ENCODE measurements around the gene TMEM41B.
"Not testable (repeated sequence)": the region's sequence is repeated elsewhere in the genome, so short reads cannot be mapped to it uniquely, and the experiment has no call there.

The TMEM41B gene

DNA sequence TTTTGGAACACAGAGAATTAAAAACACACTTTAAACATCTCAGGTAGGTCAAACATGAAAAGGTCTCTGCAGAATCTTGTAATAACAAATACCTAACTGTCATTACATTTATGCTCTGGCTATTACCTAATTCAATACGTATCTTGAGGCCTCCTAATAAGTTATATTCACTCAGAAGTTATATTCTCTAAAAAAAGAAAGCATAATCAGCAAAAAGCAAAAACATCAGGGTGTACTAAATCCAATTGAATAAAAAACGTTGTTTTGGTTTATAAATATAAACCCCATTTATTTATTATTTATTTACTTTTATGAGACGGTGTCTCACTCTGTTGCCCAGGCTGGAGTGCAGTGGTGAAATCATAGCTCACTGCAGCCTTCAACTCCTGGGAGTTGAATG lies 10.2 kb downstream of the TMEM41B start:
- DNase-seq (ENCODE audit: low read depth): no peak

DNA sequence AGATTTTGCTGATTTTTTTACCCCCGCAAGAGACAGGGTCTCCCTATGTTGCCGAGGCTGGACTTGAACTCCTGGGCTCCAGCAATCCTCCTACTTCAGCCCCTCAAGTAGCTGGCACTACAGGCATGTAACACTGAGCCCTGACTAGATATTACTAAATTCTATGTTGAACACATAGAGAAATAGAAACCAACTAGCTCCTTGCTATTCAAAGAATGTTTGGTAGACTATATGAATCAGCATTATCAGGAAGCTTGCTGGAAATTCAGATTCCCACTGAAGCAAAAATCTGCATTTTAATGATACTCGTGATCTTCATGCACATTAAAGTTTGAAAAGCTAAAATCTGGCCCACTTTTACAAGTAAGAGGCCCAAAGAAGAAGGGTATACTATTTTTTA lies 11.9 kb downstream of the TMEM41B start:
- DNase-seq (ENCODE audit: low read depth): no peak

DNA sequence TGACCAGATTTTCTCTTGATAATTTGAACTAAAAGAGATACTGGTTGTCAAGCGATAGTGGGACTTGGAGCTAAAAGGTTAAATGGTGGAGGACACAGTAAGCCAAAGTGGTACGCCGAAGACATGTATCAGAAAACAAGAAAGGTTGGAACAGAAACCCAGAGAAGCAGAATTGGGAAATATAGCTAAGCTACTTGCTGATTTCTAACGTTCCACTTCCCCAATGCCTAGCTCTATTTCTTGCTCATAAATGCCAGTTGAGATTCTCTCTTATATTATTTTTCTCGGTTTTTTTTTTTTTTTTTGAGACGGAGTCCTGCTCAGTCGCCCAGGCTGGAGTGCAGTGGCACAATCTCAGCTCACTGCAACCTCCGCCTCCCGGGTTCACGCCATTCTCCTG lies 12.7 kb downstream of the TMEM41B start:
- DNase-seq (ENCODE audit: low read depth): no peak

DNA sequence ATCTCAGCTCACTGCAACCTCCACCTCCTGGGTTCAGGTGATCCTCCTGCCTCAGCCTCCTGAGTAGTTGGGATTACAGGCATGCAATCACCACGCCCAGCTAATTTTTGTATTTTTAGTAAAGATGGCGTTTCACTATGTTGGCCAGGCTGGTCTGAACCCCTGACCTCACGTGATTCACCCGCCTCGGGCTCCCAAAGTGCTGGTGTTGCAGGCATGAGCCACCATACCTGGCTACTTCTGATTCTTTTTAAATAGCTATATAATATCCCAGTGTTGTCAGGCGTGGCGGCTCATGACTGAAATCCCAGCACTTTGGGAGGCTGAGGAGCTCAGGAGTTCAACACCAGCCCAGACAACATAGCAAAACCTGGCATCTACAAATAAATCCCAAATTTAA lies 20.7 kb downstream of the TMEM41B start:
- DNase-seq (ENCODE audit: low read depth): no peak

DNA sequence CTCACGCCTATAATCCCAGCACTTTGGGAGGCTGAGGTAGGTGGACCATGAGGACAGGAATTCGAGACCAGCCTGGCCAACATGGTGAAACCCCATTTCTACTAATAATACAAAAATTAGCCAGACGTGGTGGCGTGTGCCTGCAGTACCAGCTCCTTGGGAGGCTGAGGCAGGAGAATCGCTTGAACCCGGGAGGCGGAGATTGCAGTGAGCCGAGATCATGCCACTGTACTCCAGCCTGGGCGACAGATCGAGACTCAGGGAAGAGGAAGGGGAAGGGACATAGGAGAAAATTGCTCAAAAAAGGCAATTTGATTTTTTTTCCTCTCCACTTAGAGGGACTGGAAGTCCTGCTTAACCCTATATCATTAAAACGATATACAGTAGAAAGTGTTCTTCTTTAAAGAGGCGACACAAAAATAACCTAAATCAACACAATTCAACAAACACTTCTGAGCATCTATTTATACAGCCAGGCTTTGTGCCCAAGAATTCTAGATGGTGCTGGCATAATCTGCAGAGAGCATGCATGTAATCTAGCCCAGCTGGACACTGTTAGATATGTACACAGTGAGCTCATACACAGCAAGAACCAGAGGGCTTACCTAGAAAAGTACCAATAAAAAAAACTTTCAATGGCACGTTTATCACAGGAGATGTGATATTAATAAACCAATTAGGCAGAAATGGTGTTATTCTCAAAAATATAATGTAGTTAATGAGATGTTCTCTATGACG lies 28.4 kb downstream of the TMEM41B start:
- peak; percentile 34 for DNase-seq (ENCODE audit: low read depth)

DNA sequence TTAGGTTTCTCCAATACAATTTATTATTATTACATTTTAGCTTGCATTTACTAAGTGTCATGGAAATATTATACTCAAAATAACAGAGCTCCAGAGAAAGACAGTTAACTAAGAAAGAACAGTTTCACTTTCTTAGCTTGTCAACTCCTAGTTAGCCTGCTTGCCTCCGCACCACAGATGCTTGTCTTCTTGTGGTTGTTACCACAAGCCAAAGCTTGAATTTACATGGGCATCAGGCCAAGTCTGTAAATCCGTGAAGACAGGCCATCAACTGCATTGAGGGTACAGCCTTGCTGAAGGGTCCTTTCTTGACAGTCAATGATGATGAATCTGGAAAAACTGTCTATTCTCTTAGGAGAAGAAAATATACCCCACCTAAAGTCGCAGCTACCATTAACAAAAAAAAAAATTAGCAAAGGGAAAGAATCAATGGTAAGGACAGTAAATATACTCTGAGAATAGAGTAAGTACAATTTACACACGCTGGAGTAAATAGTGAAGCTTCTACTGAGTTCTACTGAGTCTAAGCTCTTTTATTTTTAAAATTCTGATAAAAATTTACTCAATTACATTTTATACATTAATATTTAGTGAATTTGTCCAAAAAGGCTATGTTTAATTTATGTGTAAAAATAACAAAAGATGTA lies 33.6 kb downstream of the TMEM41B start:
- DNase-seq (ENCODE audit: low read depth): peak; percentile 37

DNA sequence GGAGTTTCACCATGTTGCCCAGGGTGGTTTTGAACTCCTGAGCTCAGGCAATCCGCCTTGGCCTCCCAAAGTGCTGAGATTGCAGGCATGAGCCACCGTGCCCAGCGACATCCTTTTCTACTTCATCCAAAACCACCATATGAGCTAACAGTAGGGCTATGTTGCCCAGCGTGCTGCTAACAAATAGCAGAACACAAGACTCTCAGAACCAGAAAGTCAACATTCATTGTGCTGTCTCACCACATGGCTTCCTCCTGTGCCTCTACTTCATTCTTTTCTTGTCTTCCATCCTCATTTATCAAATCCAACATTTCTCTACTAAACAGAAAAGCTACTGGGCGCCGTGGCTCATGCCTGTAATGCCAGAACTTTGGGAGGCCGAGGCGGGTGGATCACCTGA lies 37.2 kb downstream of the TMEM41B start:
- DNase-seq (ENCODE audit: low read depth): no peak

DNA sequence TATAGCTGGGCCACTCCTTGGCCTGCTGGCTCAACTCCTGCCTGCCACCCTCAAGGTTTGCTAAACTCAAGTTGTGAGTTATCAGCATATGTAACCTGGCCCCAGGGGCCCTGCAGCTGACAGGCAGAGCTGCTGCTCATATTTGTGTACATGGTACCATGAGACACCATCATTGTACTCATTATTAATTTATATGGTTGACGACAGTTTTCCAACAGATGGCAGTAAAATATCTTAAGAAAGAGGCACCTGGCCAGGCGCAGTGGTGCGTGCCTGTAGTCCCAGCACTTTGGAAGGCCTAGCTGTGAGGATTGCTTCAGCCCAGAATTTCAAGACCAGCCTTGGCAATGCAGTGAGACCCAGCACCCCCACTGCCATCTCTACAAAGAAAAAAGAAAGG lies 37.8 kb downstream of the TMEM41B start:
- DNase-seq (ENCODE audit: low read depth): no peak

DNA sequence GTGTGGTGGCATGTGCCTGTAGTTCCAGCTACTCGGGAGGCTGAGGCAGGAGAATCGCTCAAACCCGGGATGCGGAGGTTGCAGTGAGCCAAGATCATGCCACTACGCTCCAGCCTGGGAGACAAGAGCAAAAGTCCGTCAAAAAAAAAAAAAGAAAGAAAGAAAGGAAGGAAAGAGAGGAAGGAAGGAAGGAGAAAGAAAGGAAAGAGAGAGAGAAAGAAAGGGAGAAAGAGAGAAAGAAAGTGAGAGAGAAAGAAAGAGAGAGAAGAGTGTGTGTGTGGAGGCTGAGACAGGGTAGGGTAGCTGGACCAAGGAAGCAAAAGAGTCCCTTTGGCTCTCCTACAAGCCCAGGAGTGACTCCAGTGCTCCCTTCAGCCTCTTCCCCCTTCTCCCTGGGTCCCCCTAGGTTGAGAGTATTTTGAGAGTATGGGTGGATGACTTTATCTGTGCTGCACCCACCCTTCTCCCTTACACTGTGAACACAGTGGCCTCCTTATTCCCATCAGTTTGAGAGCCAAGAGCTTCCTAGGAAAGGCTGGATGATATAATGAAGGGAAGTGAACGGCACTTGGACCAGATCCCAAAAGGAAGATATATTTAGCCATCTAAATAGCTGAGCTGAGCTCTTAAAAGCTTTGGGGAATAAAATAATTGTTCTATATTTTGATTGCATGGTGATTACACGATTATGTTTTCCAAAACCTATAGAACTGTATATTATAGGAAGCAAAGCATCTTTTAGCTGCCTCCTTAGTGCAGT lies 39.7 kb downstream of the TMEM41B start:
- no peak for DNase-seq (ENCODE audit: low read depth)

DNA sequence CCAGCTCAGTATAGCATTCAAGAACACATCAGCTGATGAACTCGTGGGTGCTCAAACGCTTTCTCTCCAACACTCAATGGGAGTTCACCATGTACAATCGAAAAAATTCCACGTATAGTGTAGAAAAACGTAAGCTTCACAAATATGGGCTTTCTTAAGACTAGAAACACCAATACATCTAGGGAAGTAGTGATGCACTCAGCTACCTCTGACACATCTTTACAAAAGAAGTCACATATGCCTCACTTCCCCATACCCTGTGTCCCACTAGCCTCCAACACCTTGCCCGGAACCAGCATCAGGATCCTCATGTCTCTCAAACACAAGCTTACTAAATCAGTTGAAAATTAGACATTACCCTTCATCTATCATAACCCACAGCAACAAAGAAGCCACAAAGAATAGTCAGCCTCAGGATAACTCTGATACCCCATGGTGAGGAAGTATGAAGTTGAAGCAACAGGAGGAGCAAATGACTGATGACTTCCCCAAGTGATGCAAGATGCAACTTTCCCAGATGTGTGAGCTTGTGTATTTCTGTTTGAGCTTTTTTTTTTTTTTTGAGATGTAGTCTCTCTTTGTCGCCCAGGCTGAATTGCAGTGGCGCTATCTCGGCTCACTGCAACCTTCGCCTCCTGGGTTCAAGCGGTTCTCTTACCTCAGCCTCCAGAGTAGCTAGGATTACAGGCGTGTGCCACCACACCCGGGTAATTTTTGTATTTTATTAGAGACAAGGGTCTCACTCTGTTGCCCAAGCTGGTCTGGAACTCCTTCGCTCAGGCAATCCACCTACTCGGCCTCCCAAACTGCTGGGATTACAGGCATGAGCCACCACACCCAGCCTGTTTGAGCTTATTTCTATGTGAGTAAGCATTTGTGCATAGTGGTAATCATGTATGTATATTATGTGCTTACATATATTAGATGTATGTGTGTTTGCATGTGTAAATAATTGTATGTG lies 40.7 kb downstream of the TMEM41B start:
- DNase-seq (ENCODE audit: low read depth): peak; percentile 44

DNA sequence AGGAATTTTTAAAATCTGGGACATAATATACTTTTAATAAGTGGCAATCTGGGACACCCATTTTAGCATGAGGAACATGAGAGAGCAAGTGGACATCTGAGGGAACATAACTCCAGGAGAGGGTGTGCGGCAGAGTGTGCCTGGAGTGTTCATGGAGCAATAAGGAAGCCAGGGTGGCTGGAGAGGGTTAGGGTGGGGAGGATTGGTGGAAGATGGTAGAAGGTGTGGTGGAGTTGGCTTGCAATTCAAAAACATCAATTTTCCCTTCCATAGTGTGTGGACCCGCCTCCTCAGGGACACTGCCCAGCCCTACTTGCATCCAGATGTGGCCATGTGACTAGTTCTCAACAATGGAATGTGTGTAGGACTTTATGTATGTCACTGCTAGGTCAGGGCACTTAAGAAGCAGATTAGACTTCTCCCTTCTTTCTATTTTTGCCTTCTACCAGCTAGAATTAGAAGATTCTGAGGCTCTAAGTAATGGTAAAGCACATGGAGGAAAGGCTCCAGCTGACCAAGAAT lies 44.8 kb downstream of the TMEM41B start:
- peak; percentile 24 for DNase-seq (ENCODE audit: low read depth)

DNA sequence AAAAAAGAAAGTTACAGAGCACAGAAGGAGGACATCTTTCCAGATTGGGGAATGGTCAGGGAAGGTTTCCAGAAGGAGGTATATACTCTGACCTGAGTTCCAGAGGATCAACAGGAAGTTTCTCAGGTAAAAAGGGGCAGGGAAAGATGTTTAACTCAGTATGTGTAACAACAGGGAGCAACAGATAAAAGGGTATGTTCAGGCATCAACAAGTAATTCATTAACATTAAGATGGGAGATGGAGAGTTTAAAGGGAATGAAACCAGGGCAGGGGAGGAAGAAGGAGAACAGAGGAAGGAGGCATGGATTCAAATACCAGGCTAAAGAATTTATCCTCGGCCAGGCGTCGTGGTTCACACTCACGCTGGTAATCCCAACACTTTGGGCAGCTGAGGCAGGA lies 46.7 kb downstream of the TMEM41B start:
- no peak for DNase-seq (ENCODE audit: low read depth)

DNA sequence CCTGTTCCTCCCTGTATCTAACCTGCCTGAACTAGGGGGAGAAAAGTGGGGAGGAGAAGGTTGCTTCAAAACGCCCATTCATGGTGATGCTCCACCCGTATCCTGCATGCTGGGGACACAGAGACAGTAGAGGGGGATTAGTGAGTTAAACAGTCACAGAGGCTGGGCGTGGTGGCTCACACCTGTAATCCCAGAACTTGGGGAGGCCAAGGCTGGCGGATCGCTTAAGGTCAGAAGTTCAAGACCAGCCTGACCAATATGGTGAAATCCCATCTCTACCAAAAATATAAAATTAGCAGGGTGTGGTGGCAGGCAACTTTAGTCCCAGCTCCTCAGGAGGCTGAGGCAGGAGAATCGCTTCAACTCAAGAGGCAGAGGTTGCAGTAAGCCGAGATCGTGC lies 47.5 kb downstream of the TMEM41B start:
- DNase-seq (ENCODE audit: low read depth): no peak

DNA sequence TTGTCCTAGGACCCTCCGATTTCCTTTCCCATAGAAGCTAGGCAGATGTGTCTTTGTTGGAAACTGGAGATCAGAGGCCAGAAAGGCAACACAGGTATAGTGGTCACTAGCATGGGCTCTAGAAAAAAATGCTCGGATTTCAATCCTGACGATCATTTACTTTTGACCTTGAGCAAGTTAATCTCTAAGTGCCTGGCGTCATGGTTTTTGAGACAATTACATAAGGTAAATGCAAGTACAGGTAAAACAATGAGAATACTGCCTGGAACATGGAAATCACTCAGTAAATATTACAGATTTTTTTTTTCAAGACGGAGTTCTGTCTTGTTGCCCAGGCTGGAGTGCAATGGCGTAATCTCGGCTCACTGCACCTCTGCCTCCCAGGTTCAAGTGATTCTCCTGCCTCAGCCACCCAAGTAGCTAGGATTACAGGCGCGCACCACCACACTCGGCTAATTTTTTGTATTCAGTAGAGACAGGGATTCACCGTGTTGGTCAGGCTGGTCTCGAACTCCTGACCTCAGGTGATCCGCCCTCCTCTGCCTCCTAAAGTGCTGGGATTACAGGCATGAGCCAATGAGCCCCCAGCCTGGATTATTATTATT lies 48.2 kb downstream of the TMEM41B start:
- no peak for DNase-seq (ENCODE audit: low read depth)

DNA sequence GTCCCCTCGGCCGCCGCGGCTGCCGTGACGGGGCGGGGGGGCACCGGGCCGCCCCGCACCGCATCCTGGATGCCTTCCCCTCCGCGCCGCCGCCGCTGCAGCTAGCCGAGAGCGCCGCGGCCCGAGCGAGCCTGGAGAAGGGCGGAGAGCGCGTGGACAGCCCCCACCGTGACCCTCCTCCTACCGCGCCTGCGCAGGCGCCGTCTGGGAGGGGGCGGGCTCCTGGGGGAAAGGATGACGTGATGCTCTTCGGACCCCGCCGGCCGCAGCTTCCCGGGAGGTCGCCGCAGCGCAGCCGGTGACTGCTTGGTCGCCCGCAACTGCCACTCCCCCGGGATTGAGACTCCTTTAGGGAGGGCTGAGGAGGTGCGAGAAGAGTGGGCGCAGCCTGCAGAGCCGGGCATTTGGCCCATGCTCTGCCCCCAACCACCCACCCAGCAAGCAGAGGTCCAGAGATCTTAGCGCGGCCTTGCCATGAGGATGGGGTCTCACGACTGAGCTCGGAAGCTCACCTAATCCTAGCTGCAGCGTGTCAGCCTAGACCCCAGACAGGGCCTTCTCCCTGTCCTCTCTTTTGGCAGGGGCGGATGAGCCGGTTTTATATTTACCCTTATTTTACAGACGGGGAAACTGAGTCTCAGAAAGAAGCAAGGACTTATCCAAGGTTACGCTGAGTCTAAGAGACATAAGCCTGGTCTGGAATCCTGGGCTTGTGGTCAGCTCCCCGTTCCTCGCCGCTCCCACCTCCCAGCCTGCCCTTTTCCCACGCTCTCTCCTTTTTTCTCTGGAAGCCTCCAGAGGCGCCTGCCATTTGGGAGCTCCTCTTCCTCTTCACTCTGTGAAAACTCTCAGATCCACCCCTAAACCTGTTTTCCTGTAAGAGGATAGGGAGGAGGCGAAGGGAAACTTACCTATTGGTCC lies 48.9 kb downstream of the TMEM41B start, which contains the start of gene DENND5A:
Gene DENND5A (minus strand): TSS at position 140 of the 921 bp plus-strand sequence. CDS start 281 bp downstream, outside the sequence.
- DNase-seq (ENCODE audit: low read depth): peak; percentile 83

DNA sequence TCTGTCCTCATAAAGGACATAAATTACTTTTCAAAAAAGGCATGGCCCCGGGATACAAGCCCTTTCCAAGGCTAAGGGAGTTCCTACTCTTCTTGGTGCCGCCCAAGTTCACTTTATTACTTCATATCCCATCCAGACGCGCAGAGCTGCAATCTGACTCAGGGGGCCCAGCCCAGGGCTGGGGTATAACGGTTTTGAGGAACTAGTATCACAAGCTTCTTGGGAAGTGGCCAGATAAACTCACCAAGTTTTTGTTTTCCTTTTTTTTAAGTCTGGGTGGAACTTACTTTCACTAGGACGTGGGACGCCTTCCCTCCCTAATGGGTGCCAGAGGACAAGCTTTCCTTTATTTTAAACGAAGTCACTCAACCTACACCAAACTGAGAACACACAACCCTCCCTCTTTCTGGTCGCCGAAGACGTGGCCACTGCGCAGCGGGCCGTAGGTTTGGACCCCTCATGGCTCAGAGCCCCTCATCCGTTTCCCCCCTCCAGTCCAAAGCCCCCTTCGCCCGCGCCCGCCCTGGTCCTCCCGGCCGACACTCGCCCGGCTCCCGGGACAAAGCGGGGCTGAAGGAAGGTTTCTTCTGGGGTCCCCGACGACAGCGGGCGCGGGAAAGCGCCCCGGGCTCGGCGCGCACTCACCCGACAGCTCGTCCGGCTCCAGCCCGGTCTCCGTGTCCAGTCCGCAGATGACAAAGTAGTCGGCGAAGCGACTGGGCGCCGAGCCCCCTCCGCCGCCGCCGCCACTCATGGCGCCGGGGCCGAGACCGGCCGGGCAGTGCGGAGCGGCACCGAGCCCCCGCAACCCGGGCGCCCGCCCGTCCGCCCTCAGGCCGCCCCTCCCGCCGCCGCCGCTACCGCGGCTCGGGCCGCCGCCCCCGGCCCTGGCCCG lies 49.8 kb downstream of the TMEM41B start:
- DNase-seq (ENCODE audit: low read depth): peak; percentile 78

DNA sequence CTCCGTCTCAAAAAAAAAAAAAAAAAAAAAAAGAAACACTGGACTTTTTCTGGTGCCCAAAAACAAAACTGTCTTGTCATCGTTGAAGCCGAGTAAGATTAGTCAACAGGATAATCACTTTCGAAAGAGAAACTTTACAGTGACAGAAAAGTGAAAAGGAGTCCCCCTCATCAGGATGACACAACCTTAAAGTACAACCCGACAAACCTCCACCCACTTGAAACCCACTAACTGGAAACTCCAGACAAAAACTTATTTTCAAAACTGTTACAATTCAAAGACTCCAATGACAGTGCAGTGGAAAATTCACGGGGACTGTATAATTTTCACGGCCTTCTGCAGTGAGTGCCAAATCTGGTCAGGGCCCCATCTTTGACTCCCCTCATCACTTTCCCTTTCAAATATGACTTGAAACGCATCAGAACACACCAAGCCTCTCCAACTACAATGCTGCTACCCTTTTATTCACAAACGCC lies 50.5 kb downstream of the TMEM41B start:
- DNase-seq (ENCODE audit: low read depth): peak; percentile 43

DNA sequence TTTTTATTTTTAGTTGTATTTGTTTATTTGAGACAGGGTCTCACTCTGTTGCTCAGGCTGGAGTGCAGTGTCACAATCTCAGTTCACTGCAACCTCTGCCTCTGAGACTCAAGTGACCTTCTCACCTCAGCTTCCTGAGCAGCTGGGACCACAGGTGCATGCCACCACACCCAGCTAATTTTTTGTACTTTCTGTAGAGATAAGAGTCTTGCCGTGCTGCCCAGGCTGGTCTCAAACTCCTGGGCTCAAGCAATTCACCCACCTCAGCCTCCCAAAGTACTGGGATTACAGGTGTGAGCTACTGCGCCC lies 53.6 kb downstream of the TMEM41B start:
- not testable (repeated sequence) for DNase-seq (ENCODE audit: low read depth)
